K562 (cell line): ENCODE data around the gene PRR29. TPM values are rescaled to one million over a fixed set of nuclear protein-coding genes. Genes with fewer than 3 reads are reported as not detected.

Source experiments
- ATAC-seq: fragments of 200-7000 bp; cut with Tn5 transposase; 3 replicates; pipeline ENCODE4 v1.9.1; 2020; ENCODE audit warnings: moderate library complexity
- BruUV-seq: library from RNA; stranded (reverse); fragments of 400-500 nt; replicated peaks from 2 replicates; lab custom pipeline; 2021; lab: Mats Ljungman, UMichigan
- CTCF ChIA-PET: fragments of 300-600 bp; formaldehyde crosslinking; extraction: SDS; loops from one replicate; lab custom pipeline; 2021; ENCODE audit warnings: low intra/inter-chr PET ratio; lab: Yijun Ruan, JAX
- POLR2A ChIA-PET: fragments of 300-600, 350-650 bp; sonication (Branson Sonifier 250); formaldehyde crosslinking; extraction: SDS; loops from one replicate; lab custom pipeline; 2021; ENCODE audit warnings: antibody characterized with exemption, inconsistent platforms; lab: Yijun Ruan, JAX
- DNase-seq, 4 experiments: peaks; one replicate each; pipeline versions ENCODE4 v3.0.0 to v3.0.0-alpha.2; 2011 to 2018; ENCODE audit warnings: low spot score in 3 of 4, mixed read lengths in 3 of 4; ENCODE audit errors: extremely low read depth in 1 of 4
- FAIRE-seq: peaks from 2 replicates; lab custom pipeline; 2011; peaks lifted over from hg19 to GRCh38; lab: Jason Lieb, UNC
- H2AFZ ChIP-seq: 2 replicates; pipeline ENCODE4 v1.6.0; 2011; ENCODE audit warnings: low read depth, low read length, control low read depth, inconsistent platforms
- H3K27ac ChIP-seq: fragments of 200-600 bp; 3 replicates; pipeline ENCODE4 v1.8.0; 2011; ENCODE audit warnings: low read depth, mild to moderate bottlenecking, control low read depth, inconsistent platforms, low read length, moderate library complexity, mixed read lengths; ENCODE audit errors: extremely low read depth
- H3K27me3 ChIP-seq, 2 experiments: fragments of 300-600 bp in 1 of 2; 2 replicates in 1 of 2; 3 replicates in 1 of 2; pipeline versions ENCODE4 v1.6.0 to v1.8.0; 2011; ENCODE audit warnings: inconsistent platforms in 2 of 2, low read length in 2 of 2, mild to moderate bottlenecking in 1 of 2, mixed read lengths in 1 of 2, moderate library complexity in 1 of 2; ENCODE audit not compliant: control insufficient read depth in 2 of 2, insufficient read depth in 2 of 2
- H3K36me3 ChIP-seq: fragments of 300-600 bp; 3 replicates; pipeline ENCODE4 v1.8.0; 2011; ENCODE audit warnings: mild to moderate bottlenecking, low read length, inconsistent platforms; ENCODE audit not compliant: control insufficient read depth, insufficient read depth
- H3K4me1 ChIP-seq, 2 experiments: fragments of 200-600 bp in 1 of 2; replicated peaks in 1 of 2; 2 replicates in 1 of 2; 3 replicates in 1 of 2; pipeline versions ENCODE4 v1.5.1 to v1.8.0; 2011; ENCODE audit warnings: inconsistent platforms in 2 of 2, low read length in 2 of 2, mild to moderate bottlenecking in 1 of 2, mixed read lengths in 1 of 2, moderate library complexity in 1 of 2; ENCODE audit not compliant: control insufficient read depth in 2 of 2, insufficient read depth in 2 of 2
- H3K4me2 ChIP-seq: 2 replicates; pipeline ENCODE4 v1.6.1; 2011; ENCODE audit warnings: low read length, control low read depth, inconsistent platforms, mixed read lengths; ENCODE audit not compliant: insufficient read depth
- H3K4me3 ChIP-seq: fragments of 200-600 bp; sonication (generic), shearing (Covaris generic); 2 replicates; pipeline ENCODE4 v1.5.1; 2016; ENCODE audit warnings: control low read depth, inconsistent platforms
- H3K79me2 ChIP-seq: fragments of 200-600 bp; 3 replicates; pipeline ENCODE4 v1.8.0; 2011; ENCODE audit warnings: low read length, inconsistent platforms; ENCODE audit not compliant: control insufficient read depth, insufficient read depth
- H3K9ac ChIP-seq, 2 experiments: 2 replicates each; pipeline versions ENCODE4 v1.6.0 to v1.6.1; 2011; ENCODE audit warnings: low read depth in 2 of 2, low read length in 2 of 2, control low read depth in 1 of 2, inconsistent platforms in 1 of 2, mild to moderate bottlenecking in 1 of 2, mixed read lengths in 1 of 2; ENCODE audit not compliant: insufficient read depth in 1 of 2
- H3K9me1 ChIP-seq: one replicate; pipeline ENCODE4 v1.6.0; 2011; ENCODE audit warnings: inconsistent platforms, mild to moderate bottlenecking, low read length, moderate library complexity; ENCODE audit not compliant: control insufficient read depth, insufficient read depth
- H3K9me3 ChIP-seq: replicated peaks from 2 replicates; pipeline ENCODE4 v1.5.1; 2011; ENCODE audit warnings: low read depth, low read length, inconsistent platforms; ENCODE audit not compliant: control insufficient read depth, insufficient read depth
- H4K20me1 ChIP-seq: replicated peaks from 2 replicates; pipeline ENCODE4 v1.6.1; 2011; ENCODE audit warnings: low read length, inconsistent platforms, mixed read lengths; ENCODE audit not compliant: control insufficient read depth, insufficient read depth
- BCOR ChIP-seq: fragments of 450-650 bp; IDR thresholded peaks from 2 replicates; pipeline ENCODE4 v1.6.1; 2016
- CEBPB ChIP-seq: fragments of 450-650 bp; IDR thresholded peaks from 2 replicates; pipeline ENCODE4 v1.6.1; 2016; ENCODE audit warnings: missing genetic modification characterization, missing compliant biosample characterization
- CEBPG ChIP-seq, 3 experiments: fragments of 200-800 bp in 1 of 3; sonication (Bioruptor generic) in 1 of 3; sonication (generic) in 1 of 3; formaldehyde crosslinking in 1 of 3; IDR thresholded peaks in 2 of 3; conservative IDR thresholded peaks in 1 of 3; 2 replicates each; pipeline versions ENCODE4 v1.6.1 to v1.8.0; 2016 to 2022; ENCODE audit warnings: missing compliant biosample characterization in 2 of 3, missing genetic modification characterization in 2 of 3, mild to moderate bottlenecking in 1 of 3, missing genetic modification reagents in 1 of 3
- GATA2 ChIP-seq: sonication (generic); formaldehyde crosslinking; IDR thresholded peaks from 2 replicates; pipeline ENCODE4 v1.4.0; 2020; ENCODE audit warnings: mild to moderate bottlenecking, missing genetic modification reagents
- HCFC1 ChIP-seq: IDR thresholded peaks from 2 replicates; pipeline ENCODE4 v1.6.1; 2012; ENCODE audit warnings: low read depth, low read length, improper control_type of control experiment
- NFIC ChIP-seq: fragments of 450-650 bp; IDR thresholded peaks from 2 replicates; pipeline ENCODE4 v1.6.1; 2017; ENCODE audit warnings: mild to moderate bottlenecking, inconsistent platforms
- NR2C1 ChIP-seq, 2 experiments: fragments of 450-650 bp; IDR thresholded peaks; 2 replicates each; pipeline ENCODE4 v1.6.1; 2017; ENCODE audit warnings: mild to moderate bottlenecking in 2 of 2, antibody characterized with exemption in 1 of 2, inconsistent platforms in 1 of 2, missing compliant biosample characterization in 1 of 2, missing genetic modification characterization in 1 of 2
- PRMT5 ChIP-seq: sonication (generic); formaldehyde crosslinking; IDR thresholded peaks from 2 replicates; pipeline ENCODE4 v1.5.0; 2020; ENCODE audit warnings: missing genetic modification reagents
- RBFOX2 ChIP-seq: fragments of 200-400 bp; formaldehyde crosslinking; IDR thresholded peaks from 2 replicates; pipeline ENCODE4 v1.6.1; 2017; ENCODE audit warnings: low read depth, mild to moderate bottlenecking, low read length, moderate library complexity
- SMARCB1 ChIP-seq: IDR thresholded peaks from 2 replicates; pipeline ENCODE4 v1.6.1; 2011; ENCODE audit warnings: improper control_type of control experiment, low read depth; ENCODE audit not compliant: insufficient read length
- SOX6 ChIP-seq: fragments of 450-650 bp; IDR thresholded peaks from 2 replicates; pipeline ENCODE4 v1.6.1; 2014; ENCODE audit warnings: mild to moderate bottlenecking
- TEAD2 ChIP-seq: fragments of 450-650 bp; IDR thresholded peaks from 2 replicates; pipeline ENCODE4 v1.6.1; 2016; ENCODE audit warnings: missing genetic modification characterization, control low read depth, missing compliant biosample characterization
- WGBS: fragments of 100-300 bp; shearing (Covaris generic); methylation state at CpG from one replicate; pipeline ENCODE4 v1.1.6; 2016; ENCODE audit warnings: low coverage, mixed read lengths; ENCODE audit not compliant: insufficient coverage; ENCODE audit errors: missing lambda C conversion rate; 5-methylcytosine and 5-hydroxymethylcytosine counted together
- in situ Hi-C: fragments of 300-500 bp; cut with MboI; formaldehyde crosslinking; loops from 4 replicates; pipeline ENCODE4 v1.15.0; 2018; ENCODE audit warnings: inconsistent platforms, mixed read lengths
- intact Hi-C: fragments of 100-400 bp; cut with micrococcal nuclease; formaldehyde crosslinking; loops from 2 replicates; pipeline ENCODE4 v1.14.2; 2022
- polyA plus RNA-seq, 8 experiments: library from polyadenylated mRNA; depleted of rRNA in 4 of 8; stranded (reverse) in 5 of 8; unstranded in 3 of 8; fragments of >200 nt; fragmentation: Nextera tagmentation in 2 of 8; fragmentation: Illumina TruSeq in 1 of 8; extraction: Ambion mirVana in 2 of 8; extraction: Trizol in 1 of 8; gene quantifications; 2 replicates each; pipeline versions ENCODE4 v1.2.1 to v1.2.3, GENCODE V29; 2011 to 2014; ENCODE audit warnings: inconsistent platforms in 1 of 8, missing spikeins in 1 of 8
- total RNA-seq, 7 experiments: library from RNA; depleted of rRNA in 6 of 7; stranded (reverse); fragments of >200 nt in 6 of 7; fragmentation: Illumina TruSeq in 2 of 7; extraction: Trizol in 2 of 7; gene quantifications; 2 replicates each; pipeline versions ENCODE4 v1.2.1 to v1.2.3, GENCODE V29; 2011 to 2021; ENCODE audit warnings: low replicate concordance in 1 of 7
- TF ChIP-seq, protein P1 (sequence below): IDR thresholded peaks from 2 replicates; pipeline ENCODE4 v1.6.1; 2016; ENCODE audit warnings: missing genetic modification characterization, missing compliant biosample characterization
- TF ChIP-seq, protein P2 (sequence below), 3 experiments: fragments of 200-800 bp in 1 of 3; sonication (Bioruptor generic) in 1 of 3; sonication (generic) in 1 of 3; formaldehyde crosslinking in 1 of 3; IDR thresholded peaks; 2 replicates each; pipeline versions ENCODE4 v1.6.1 to v1.8.0; 2016 to 2022; ENCODE audit warnings: mild to moderate bottlenecking in 2 of 3, missing compliant biosample characterization in 2 of 3, missing genetic modification characterization in 2 of 3, missing genetic modification reagents in 1 of 3

The PRR29 gene
- total and polyA plus RNA-seq, 9 of the 15 experiments (the other 6 are each of a cell fraction or from before 2014, with no cell fraction given), result 0.08 to 0.58 (median 0.15) TPM; not detected in 5

DNA sequence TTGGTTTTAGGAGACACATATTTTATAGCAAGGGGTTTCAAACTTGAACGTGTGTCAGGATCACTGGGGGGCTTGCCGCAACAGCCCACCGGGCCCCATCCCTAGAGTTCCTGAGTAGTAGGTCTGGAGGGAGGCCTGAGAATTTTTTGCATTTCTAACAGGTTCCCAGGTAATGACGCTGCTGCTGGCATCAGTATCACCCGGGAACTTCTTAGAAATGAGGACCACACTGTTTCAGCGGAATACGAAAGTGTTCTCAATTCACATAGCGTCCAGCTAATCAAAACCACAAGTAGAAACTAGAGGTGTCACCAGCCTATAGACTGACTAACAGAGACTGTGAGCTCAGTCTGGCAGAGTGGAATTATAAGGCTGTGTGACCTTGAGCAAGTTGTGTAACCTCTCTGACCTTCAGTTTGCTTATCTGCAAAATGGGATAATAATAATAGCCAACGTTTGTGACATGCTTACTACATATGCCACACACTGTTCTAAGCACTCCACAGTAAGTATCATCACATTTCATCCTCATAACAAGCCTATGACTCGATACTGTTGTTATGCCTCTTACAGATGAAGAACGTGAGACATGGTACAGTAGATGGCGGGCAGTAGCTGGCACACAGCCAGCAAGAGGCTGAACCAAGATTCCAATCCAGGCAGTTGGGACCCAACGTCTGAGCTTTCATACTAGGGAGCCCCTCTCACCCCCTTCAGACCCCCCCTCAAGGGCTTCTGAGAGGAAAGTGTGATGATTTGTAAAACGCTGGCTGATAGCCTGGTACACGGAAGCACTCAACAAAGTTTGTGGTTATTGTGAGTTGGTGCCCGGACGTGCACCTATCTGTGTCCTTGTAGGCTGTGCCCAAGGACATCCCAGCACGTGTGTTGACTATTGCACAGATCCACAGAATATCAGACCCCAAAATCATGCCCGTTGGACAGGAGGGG is 26.9 kb downstream of the PRR29 start (continued):
- 0 out of 2 replicates have a peak, but pooled peaks have one; percentile 7 for TF ChIP-seq CEBPB
- no peak for TF ChIP-seq PRMT5 (CRISPR knock-in tag)
- TF ChIP-seq NFIC, result peak; percentile 95
- TF ChIP-seq BCOR, result peak; percentile 98
- no peak for TF ChIP-seq NR2C1 (IDR thresholded peaks at IDR 0.05)
- 0 out of 2 replicates have a peak, but pooled peaks have one; percentile 21 for TF ChIP-seq NR2C1 (tag; IDR thresholded peaks at IDR 0.05)
- no peak for TF ChIP-seq SMARCB1
- 0 out of 2 replicates have a peak, but pooled peaks have one; percentile 5 for TF ChIP-seq CEBPG (CRISPR knock-in tag; IDR thresholded peaks at IDR 0.05)
- TF ChIP-seq CEBPG (tag; conservative IDR thresholded peaks at IDR 0.05 in 1 of 2, IDR thresholded peaks at IDR 0.05 in 1 of 2), result no peak

DNA sequence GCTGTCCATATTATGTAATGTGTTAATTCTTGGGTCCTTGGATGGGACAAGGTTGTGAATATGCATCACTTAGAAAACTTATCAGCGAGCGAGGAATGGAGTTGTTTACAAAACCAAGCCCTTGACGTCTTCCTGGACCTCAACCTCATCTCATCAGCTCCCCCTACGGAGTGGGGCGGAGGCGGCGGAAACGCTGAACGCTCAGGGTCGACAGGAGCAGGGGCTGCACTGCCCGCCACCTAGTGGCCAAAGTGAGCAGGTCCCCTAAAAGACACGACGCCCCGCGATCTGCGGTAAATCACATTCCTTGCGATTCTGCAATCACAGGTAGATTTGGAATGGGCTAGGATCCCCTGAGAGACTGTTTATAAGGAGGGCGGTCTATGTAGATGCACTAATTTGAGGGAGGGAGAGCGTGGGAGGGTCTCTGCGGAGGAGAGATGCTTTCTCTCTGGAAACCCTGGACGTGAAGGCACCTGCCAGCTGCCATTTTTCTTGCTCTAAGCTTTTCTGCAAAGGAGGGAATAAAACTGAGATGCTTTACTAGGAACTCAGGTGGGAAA is 27.7 kb downstream of the PRR29 start:
- in situ Hi-C loops (loop anchor here (10.0 kb wide), 2 partner anchors 111 to 259 kb away; partner anchors contain the start of genes CSHL1 and GH1), intact Hi-C loops (loop anchor here (2.0 to 10.0 kb wide), 4 partner anchors 34 to 256 kb away; partner anchors contain the start of gene GH1)
- under 1% methylated on average over 21 of the region's 21 CpGs for WGBS
- Histone ChIP-seq H3K9ac (peak overlapping the region in 1 of 2 experiments; percentile 75; a peak in 1 of 4 replicates), H3K36me3 (no peaks in the 10 kb centered on the region), H3K9me1 (no peaks in the 10 kb centered on the region), H3K4me3 (0 out of 2 replicates have a peak overlapping the region, but pooled peaks have one; percentile 12), H3K79me2 (no peaks in the 10 kb centered on the region), H3K4me2 (peak overlapping the region; percentile 77), H3K27ac (peak overlapping the region; percentile 93), H3K4me1 (peaks cover 31 to 35% of the 10 kb centered on the region in 2 experiments; a peak in 4 of 5 replicates), H2AFZ (peak overlapping the region; percentile 88), H3K9me3 (no peaks in the 10 kb centered on the region), H3K27me3 (no peaks in the 10 kb centered on the region), H4K20me1 (no peaks in the 10 kb centered on the region)
- peak; percentile 89 for ATAC-seq
- FAIRE-seq, result peak; percentile 97
- no TSS peak for BruUV-seq
- ChIA-PET CTCF (interaction anchor here (0.6 to 2.1 kb wide), 4 partner anchors 102 to 135 kb away, joined by 3 to 10 read pairs (median 4); partner anchors contain the start of genes CSHL1 and GH1), POLR2A (interaction anchor here (0.6 to 4.2 kb wide), 8 partner anchors 13 to 120 kb away, joined by 3 to 24 read pairs (median 6); no protein-coding TSS in a partner anchor)
- peak; percentile 86 to 95 (median 87) for DNase-seq
- 0 out of 2 replicates have a peak, but pooled peaks have one; percentile 20 for TF ChIP-seq GATA2
- peak; percentile 49; the same call in 1 of the 2 replicates for TF ChIP-seq HCFC1
- TF ChIP-seq RBFOX2, result peak; percentile 28; the same call in 1 of the 2 replicates
- peak; percentile 60; the same call in 1 of the 2 replicates for TF ChIP-seq TEAD2 (tag)
- TF ChIP-seq, protein P1, sequence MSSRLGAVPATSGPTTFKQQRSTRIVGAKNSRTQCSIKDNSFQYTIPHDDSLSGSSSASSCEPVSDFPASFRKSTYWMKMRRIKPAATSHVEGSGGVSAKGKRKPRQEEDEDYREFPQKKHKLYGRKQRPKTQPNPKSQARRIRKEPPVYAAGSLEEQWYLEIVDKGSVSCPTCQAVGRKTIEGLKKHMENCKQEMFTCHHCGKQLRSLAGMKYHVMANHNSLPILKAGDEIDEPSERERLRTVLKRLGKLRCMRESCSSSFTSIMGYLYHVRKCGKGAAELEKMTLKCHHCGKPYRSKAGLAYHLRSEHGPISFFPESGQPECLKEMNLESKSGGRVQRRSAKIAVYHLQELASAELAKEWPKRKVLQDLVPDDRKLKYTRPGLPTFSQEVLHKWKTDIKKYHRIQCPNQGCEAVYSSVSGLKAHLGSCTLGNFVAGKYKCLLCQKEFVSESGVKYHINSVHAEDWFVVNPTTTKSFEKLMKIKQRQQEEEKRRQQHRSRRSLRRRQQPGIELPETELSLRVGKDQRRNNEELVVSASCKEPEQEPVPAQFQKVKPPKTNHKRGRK, result no peak
- TF ChIP-seq, protein P2, sequence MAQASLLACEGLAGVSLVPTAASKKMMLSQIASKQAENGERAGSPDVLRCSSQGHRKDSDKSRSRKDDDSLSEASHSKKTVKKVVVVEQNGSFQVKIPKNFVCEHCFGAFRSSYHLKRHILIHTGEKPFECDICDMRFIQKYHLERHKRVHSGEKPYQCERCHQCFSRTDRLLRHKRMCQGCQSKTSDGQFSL (CRISPR knock-in tag; IDR thresholded peaks at IDR 0.05), result peak; percentile 68; the same call in 1 of the 2 replicates
- TF ChIP-seq, protein P2 (tag; IDR thresholded peaks at IDR 0.05), result no peak
- peak; percentile 75 for TF ChIP-seq SOX6
